Measurements from ENCODE around the gene ARMC9.

The ARMC9 gene

DNA sequence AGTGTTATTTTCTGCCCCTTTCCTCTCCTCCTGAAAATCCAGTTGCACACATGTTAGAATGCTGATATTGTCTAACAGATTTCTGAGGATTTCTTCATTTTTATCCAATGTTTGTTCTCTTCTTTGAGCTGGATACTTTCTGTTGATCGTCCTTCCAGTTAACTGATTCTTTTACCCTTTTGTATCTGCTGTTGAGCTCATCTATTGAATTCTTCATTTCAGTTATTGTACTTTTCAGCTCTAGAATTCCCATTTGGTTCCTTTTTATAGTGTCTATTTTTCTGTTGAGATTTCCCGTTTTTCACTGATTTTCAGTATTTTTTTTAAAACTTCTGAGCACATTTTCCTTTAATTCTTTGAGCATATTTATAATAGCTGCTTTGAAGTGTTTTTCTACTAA, 119.1 kb downstream of the ARMC9 start:
- no peak for DNase-seq (ENCODE audit: low spot score)

DNA sequence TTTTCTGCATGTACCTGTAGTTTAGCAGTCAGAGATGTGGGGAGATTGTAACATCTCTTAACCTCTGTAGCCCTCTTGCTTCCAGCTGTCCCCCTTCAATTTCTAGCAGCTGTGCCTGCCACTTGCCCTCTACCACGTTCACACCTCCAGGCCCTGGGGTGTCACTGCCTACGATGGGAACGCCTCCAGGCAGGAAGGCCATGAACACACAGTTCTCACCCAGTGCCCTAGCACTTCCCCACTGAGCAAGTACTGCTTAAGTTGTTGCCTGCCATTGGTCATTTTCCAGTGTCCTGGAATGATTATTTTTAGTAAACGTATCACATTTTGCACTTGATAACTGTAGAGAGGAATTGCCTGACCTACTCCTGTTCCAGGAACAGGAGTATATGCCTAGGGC, 120.0 kb downstream of the ARMC9 start:
- no peak for DNase-seq (ENCODE audit: low spot score)

DNA sequence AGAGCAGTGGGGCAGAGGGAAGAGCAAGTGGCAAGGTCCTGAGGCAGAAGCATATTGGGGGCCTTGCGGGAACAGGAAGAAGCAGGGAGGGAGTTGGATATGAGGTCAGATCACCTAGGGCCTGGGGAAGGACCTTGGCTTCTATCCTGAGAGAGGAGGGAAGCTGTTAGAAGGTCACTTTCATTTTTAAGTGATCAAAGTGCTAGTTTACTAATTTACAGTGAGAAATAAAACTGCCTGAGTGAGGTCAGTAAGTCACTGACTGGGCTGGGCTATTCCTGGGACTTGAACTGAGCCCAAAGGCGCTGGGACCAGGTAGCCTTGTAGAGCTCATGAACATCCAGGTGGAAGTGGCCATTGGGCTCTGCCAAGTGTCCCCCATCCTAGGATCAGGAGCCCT, 120.5 kb downstream of the ARMC9 start:
- DNase-seq (ENCODE audit: low spot score): no peak

DNA sequence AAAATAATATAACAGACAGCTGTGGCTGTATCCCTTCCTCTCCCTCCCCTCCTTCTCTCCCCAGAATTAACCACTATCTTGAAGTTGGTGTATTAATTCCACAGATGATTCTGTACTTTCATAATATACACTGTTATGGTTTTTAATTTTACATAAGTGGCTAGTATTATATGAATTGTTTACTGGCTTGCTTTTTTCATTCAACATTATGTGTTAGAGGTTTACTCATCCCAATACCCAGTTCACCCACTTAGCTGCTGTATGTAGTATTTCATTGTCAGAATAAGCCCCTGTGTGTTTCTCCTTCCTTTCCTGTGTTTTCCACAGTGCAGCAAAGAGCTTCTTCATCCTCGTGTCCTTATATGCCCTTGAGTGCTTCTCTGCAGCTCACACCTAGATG, 121.4 kb downstream of the ARMC9 start:
- no peak for DNase-seq (ENCODE audit: low spot score)

DNA sequence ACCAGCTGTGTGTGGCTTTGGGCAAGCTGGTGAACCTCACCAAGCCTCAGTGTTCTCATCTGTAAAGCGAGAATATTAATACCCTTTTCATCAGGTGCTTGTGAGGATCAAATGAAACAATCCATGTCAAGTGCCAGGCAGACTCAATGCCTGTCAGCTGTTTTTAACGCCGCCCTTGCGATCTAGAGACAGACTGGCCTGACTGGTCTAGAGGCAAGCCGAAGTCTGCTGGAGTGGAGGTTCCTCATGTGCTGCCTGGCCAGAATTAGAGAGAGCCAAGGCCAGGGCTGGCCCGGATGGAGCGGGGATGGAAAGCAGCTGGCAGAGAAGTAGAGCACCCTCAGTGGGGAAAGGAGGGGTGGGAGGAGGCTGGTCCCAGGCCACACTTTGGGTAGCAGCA, 122.6 kb downstream of the ARMC9 start:
- no peak for DNase-seq (ENCODE audit: low spot score)

DNA sequence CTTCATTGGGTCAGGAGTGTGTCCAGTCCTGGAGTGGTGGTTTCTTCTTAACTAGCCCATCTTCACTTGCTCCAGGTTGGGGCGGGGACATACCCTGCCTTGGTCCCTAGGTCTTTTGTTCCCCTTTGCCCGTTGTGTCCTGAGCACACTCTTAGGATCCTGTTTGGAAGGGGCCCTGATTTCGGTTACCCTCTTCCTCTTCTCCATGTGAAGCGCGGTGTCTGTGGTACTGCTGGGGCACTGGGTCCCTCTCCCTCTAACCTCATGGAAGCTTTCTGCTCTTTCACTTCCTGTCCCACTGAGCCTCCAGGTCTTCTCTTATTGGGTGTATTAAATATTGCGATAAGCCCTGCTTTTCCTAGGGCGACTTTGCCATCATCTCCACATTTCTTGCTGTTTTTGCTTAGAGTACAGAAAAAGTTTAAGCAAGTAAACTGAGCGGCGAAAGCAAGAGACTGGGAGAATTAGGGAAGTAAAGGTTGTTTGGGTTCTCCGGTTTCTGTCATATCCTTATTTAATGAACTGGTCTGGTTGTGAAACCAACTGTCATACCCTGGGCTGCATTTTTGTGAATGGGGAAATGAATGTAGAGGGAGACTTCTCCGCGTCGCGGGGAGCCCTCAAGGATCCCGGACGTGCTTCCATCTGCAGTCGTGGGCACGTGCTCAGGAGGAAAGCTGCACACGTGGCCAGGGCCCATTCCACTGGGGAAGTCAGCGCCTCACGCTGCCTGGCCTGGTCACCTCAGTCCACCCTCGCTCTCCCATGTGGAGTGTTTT, 123.3 kb downstream of the ARMC9 start:
- no peak for DNase-seq (ENCODE audit: low spot score)

DNA sequence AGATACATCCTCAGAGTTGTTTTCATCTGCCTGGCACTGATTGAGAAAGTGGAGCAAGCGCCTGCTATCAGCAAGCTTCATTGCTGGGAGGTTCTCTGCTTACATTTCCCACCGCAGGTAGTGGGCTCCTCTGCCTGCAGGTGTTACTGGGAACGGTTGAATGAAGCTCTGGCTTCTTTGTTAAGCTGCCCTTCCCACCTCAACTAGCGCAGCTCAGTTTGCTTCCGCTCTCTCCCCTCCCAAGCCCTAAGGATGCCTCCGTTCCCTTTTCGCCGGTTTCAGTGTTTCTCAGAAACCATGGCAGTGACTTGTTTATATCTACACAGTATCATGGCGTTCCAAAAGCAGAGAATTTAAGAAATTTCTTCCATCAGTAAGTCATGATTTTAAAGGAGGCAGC, 124.9 kb downstream of the ARMC9 start:
- no peak for DNase-seq (ENCODE audit: low spot score)

DNA sequence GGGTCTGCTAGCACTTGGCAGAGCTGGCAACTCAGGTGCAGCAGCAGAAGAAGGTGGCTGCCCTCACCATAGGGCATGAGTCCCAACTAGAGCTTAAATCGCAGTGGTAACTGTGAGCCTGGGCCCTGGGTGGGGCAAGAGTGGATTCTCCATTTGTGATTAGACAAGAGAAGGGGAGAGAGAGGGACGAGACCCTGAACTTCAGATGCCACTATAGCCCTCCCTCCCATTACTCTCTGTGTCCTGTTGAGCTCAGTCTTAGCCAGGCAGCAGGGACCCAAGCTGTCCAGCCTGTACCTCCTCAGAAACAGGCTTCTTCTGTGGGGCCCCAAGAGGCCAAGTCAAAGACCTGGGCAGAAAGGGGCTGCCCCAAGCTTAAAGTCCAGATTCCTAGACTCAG, 127.4 kb downstream of the ARMC9 start:
- no peak for DNase-seq (ENCODE audit: low spot score)

DNA sequence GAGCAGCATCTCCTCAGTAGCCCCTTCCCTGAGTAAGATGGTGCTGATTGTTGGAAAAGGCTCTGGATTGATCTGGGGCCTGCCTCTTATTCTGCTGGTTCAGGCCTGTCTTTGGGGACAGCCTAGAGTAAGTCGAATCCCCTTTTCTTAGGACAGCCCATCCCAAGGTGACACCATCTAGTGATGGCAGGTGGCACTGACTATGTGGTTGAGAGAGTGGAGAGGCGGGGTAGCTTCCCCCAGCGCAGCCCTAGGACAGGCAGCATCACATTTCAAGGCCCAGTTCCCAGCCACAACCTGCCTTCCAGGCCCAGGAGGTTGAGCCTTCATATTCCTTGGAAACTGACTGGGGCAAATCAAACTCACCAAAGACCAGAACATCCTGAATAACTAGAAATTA, 128.0 kb downstream of the ARMC9 start:
- no peak for DNase-seq (ENCODE audit: low spot score)

DNA sequence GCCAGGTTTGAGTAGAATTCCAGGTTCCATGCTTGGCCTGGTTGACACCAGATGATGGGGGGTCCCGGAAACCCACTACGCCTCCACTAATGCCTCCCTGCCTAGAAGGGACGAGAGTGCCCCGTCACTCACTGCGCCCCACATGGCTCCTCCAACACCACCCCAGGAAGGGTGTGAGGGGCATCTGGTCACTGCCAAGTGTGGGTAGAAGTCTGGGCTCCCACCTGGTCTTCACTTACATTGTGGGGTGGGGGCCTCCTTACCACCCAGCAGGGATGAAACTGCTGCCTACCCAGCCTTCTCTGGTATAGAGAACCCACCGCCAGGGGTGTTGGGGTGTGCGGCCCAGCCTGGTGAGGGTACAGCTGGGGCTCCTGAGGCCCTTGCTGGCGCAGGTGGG, 131.9 kb downstream of the ARMC9 start:
- no peak for DNase-seq (ENCODE audit: low spot score)

DNA sequence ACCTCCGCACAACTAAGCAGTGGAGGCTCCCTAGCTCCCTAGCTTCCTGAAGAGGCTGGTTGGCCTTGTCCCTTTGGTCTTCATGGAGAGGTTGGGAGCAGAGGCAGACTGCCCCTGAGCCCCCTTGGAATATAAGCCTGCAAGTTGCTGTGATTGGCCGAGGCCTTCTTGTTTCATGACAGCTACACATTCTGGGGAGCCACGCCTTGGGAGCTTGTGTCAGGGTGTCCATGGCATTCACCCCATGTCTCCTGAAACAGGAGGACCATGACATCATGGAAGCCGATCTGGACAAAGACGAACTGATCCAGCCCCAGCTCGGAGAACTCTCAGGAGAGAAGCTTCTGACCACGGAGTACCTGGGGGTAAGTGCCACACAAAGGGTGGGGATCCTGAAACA, 133.1 kb downstream of the ARMC9 start:
- no peak for DNase-seq (ENCODE audit: low spot score)

DNA sequence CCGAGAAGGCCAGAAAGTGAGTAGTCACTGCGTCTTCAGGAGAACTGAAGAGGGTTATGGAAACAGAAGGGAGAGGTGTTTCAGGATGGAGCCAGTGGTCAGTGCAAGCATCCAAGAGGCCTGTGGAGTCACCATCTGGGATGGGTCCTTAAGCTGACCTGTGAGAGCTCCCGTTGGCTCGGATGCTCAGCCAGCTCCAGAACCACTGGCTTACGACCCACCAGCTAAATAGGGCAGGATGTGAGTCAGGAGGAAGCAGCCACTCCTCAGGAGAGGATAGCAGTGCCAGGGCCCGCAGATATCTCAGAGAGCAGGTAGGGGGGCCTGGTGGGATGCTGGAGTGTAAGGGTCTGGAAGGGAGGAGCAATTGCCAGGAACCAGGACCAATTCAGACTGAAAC, 134.0 kb downstream of the ARMC9 start:
- DNase-seq (ENCODE audit: low spot score): no peak

DNA sequence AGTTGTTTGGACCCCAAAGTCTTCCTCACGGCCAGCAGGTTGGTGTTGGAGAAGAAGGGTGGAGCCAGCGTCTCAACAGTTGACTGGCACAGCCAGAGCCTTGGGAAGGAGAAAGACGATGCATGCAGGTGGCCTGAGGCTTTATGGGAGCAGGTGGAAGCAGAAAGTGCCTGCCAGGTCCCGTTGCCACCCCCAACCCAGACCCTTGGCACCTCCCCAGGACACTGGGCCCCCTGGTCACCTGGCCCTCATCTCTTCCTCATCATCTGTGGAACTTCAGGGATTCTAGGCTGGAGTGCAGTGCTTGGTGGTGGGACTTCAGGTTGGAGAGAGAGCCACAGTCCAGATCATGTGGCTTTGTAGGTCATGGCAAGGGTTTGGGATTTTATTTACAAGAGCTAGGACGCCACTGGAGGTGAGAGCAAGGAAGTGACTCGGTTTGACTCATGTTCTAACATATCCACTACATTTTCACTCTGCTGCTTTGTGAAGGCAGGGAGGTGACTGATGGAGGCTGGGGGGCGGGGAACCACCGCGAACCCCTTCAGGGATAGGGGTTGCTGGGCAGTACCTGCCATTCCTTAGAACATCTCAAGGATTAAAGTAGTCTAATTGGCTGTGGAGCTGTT, 134.6 kb downstream of the ARMC9 start:
- no peak for DNase-seq (ENCODE audit: low spot score)

DNA sequence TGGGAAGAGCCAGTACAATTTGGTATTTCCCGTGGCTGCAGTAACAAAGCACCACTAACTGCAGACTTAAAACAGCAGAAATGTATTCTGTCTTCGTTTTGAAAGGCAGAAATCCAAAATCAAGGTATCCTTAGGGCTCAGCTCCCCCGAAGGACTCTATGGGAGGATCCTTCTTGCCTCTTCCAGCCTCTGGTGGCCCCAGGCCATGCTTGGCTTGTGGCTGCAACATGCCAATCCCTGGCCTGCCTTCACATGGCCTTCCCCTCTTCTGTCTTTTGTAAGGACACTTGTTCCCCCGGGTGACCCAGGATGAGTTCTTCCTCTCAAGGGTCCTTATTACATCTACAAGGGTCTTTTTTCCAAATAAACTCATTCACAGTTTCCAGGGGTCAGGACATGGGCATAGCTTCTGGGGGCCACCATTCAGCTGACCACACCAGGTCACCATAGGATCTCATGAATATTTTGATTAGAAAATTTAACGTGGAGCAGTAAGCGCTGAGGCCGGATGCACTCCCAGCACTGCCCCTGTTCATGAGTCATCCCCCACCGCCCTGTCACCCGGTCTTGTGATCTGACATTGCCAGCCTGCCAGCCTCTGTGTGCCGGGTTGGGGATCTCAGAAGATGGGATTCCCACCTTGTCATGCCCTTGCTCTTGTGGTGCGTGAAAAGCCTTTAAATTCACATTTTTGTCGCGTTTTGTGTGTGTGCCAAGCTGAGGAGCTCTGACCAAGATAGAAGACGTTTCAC, 135.9 kb downstream of the ARMC9 start:
- DNase-seq (ENCODE audit: low spot score): peak; percentile 2

DNA sequence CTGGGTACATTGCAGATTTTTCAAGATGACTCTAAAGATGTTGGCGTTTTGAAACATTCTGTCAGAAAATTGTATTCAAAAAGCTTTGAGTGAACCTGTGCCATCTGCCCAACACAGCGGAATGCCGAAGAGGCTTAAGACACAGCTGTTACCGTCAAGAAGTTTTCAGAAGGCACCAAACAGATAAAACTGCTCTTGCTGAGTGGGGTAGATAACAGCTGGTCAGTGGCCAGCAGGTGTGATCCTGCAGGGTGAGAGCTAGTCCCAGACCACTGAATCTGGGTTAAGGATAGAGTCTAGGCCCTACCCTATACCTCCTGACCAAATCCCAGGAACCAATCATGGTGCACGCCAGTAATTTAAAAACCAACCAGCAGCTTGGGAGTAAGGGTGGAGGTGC, 136.6 kb downstream of the ARMC9 start:
- DNase-seq (ENCODE audit: low spot score): no peak

DNA sequence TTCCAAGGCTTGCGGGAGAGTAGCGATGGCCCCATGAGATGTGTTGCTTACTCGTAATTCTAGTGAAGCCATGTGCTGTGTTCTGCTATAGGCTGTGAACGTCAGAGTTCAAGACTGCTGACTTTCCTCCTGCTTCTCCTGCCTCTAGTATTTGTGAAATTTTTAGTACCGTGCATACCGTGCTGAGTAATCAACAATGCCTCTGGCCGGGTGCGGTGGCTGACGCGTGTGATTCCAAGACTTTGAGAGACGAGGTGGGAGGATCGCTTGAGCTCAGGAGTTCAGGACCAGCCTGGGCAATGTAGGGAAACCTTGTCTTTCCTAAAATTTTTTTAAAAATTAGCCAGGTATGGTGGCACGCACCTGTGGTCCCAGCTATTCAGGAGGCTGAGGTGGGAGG, 137.2 kb downstream of the ARMC9 start:
- no peak for DNase-seq (ENCODE audit: low spot score)

DNA sequence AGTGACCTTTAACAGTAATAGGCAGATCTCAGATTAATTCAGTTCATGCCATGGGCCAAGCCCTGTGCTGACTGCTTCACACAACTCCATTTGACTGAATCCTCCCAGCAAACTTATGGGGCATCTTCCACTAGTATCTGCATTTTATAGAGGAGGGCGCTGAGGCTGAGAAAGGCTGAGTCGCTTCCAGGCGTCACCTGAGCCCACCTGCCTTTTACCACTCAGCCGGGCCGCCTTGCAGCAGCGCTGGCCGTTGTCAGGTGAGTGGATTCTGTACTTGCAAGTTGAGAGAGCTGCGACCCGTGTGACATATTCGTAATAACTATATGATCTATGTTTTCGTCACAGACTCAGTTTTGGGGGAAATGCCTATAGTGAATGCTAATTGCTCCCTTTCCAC, 137.8 kb downstream of the ARMC9 start:
- no peak for DNase-seq (ENCODE audit: low spot score)

DNA sequence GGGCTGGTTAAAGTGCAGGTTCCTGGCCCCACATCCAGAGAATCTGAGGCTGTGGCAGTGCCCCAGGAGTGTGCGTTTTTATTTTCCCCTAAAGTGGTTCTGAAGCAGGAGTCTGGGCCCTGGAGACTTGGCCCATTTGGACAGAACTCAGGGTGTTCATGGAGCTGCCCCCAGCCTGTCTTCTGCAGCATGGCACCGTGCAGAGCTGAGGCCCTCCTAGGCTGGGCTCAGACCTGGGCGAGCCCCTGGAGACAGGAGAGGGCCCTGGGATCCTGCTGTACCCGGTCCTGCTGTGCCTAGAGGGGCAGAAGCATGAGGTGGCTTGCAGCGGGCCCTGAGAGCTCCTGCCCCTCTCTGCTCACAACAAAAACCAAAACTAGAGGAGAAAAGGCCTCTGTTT, 138.3 kb downstream of the ARMC9 start:
- no peak for DNase-seq (ENCODE audit: low spot score)

DNA sequence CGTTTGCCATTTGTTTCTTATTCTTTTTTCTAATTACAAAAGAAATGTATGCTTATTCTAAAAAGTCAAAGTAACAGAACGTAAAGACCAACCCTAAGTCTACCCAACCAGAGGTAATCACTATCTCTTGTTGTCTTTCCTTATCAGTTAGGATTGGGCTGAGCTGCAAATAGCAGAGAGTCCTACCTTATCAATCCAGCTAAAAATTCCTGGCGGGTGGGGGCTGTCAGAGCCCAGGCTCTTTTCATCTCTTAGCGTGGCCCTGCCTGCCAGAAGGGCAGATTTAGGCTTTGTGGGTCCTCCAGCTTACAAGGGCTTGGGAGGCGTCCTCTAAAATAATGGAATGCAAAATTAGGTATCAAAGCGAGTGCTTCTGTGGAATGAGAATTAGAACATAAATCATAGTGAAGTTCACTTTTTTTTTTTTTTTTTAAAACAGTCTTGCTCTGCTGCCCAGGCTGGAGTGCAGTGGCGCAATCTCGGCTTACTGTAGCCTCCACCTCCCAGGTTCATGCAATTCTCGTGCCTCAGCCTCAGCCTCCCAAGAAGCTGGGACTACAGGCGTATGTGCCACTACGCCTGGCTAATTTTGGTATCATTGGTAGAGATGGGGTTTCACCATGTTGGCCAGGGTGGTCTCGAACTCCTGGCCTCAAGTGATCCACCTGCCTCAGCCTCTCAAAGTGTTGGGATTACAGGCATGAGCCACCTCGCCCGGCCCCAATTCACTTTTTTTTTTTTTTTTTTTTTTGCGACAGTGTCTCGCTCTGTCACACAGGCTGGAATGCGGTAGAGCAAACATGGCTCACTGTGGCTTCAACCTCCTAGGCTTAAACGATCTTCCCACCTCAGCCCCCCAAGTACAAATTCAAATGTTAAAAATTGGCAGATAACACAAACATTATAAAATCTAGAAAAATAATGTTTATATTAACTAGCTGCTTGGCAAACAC, 139.7 kb downstream of the ARMC9 start:
- no peak for DNase-seq (ENCODE audit: low spot score)

DNA sequence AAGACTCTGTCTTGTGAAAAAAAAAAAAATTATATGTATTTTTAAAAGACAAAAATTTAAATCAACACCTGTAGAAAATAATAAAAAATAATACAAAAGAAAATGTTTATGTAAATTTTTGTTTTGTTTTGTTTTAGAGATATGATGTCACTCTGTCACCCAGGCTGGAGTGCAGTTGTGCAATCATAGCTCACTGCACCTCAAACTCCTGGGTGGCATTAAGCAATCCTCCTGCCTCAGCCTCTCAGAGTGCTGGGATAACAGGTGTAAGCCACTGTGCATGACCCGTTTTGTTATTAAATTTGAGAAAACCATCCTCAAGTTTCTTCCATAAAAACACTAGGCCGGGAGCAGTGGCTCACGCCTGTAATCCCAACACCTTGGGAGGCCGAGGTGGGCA, 140.9 kb downstream of the ARMC9 start:
- DNase-seq (ENCODE audit: low spot score): no peak

DNA sequence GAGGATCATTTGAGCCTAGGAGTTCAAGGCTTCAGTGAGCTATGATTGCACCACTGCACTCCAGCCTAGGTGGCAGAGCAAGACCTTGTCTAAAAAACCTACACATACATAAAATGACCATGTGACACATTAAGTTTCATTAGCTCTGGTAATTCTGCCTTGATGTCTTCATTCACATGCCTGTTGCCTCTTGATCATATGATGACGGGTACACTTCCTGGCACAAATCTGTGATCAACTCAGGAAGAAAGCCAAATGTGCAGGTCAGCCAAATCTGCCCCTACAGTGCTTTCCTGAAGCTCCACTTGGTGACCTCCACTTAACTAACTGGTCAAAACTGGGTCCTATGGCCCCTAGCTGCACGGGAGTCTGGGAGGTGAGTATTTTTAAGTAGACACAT, 142.7 kb downstream of the ARMC9 start:
- no peak for DNase-seq (ENCODE audit: low spot score)

DNA sequence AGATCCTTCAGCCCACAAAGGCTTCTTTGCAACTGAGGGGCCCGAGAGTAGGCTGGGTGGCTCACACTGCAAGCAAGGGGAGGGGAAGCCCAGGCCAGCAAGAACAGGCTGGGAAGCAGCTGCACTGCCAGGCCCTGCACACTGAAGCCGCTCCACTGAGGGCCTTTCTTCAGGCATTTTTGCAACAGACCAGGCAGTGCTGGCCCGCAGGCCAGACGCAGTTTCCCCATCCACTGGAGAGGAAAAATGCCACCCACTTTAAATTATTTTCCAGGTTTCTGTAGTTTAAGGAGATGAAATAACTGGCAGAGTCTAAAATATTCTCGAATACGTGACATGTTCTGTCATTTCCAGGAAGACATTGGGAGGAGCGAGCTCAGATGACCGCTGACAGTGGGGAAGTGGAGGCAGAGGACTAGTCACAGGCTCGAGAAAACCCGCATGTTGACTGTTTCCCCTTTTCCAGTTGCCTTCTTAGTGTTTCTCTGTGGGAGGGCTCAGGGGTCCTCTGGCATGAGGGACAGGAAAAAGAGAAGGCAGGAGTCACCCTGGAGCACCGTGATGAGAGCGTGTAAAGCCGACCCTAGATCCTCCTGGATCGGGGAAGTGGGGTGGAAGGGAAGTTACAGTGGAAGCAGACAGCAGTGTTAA, 143.8 kb downstream of the ARMC9 start:
- no peak for DNase-seq (ENCODE audit: low spot score)

Measured in SW480 (cell line).